Jurkat, Clone E6-1 (cell line): ENCODE data around the gene PEX12.
"Not testable (repeated sequence)": the region's sequence is repeated elsewhere in the genome, so short reads cannot be mapped to it uniquely, and the experiment has no call there.

Experiments used
- DNase-seq: peaks from one replicate; pipeline ENCODE4 v3.0.0-alpha.2; 2011; ENCODE audit warnings: low read depth, low spot score
- H3K4me3 ChIP-seq: 2 replicates; pipeline ENCODE4 v1.5.1; 2011; ENCODE audit warnings: mild to moderate bottlenecking, low read length, control low read depth, moderate library complexity

The PEX12 gene

DNA sequence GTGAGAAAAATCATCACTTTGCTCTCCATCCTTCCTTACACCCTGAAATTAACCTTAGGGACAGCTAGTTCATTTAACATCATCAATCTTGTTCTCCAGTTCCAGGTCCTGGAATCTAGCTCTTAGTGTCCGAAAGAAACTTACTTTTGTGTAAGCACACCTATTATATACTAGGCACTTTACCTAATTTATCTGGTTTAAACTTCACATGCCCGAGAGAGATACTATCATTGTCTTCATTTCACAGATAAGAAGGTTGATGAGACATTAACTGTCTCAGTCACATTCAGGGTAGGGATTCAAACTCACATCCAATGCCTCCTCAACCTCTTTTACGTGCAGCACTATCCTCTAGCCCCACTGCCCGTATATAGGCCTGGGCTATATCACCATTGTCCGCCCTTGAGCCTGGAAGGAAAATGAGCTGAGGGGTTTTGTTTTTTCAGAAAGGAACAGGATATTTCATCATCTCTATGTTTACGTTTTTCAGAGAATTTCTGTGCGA lies 8.2 kb upstream of the PEX12 start:
- DNase-seq = no peak
- H3K4me3 ChIP-seq = peak overlapping the region; percentile 97

DNA sequence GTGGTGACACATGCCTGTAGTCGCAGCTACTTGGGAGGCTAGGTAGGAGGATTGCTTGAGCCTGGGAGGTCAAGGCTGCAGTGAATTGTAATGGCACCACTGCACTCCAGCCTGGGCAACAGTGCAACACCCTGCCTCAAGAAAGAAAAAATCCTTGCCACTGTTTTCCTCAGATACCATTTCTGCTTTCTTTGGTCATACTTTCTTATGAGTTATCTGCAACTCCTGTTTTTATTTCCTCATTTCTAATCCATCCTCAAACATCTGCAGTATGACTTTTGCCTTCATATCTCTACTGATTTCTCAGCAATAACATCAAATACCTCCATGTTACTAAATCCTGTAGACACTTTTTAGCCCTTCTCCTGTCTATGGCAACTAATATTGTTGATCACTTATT lies 5.7 kb upstream of the PEX12 start:
- no peak overlapping the region for H3K4me3 ChIP-seq
- DNase-seq = no peak

DNA sequence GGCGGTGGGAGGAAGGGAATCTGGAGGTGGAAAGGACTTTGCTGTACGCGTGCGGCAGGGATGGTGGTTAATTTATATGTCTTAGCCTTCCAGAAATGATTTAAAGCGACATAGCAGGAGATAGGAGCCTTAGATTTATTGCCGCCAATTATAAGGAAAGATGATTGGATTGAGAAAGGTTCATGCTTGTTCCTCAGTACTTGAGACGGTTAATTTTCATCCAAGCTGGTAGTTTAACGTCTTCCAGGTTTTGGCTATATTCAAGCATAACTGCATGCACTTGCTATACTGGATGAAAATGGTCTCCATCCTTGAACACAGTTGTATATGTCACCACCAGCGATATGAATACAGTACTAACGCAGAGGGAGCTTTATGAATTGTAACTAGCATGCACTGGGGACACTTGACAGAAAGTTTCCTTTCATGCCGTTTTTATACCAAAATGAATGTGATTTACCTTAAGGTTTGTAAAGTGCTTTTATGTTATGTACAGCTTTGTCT lies 610 bp upstream of the PEX12 start:
- H3K4me3 ChIP-seq = peak overlapping the region; percentile 90
- DNase-seq = no peak

DNA sequence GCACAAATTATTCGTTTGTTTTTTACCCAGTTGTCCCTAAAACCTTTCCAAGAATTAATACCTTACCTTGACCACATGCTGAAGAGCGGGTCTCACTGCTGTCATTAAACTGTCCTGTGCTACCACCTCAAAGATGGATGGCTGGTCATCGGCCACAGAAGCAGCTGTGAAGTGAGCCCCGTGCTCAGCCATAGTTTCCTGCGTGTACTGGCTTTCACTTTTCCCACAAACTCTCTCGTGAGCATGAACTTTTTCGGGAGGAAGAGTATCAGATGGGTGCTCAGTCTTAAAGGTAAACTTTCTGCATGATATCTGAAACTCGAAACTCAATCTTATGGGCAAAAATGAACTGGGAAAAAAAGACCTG lies 558 bp downstream of the PEX12 start:
- DNase-seq = no peak
- H3K4me3 ChIP-seq = peak overlapping the region; percentile 90

DNA sequence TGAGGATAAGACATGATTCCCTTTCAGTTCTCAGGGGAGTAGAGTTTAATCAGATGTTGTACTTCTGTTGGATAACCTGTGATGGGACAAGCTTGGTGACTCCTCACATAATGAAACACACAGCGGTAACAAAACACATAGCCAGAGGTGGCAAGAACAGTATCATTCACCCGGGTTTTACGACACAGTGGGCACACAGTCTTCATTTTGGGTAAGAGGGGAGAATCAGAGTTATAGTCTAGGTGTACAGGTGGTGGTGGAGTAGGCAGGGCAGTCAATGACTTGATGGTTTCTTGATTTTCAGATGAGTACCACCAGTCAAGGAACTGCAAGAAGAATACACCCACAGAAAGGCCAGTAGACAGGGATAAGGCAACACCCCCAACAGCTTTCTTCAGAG lies 2.6 kb downstream of the PEX12 start:
- DNase-seq = no peak
- no peak overlapping the region for H3K4me3 ChIP-seq

DNA sequence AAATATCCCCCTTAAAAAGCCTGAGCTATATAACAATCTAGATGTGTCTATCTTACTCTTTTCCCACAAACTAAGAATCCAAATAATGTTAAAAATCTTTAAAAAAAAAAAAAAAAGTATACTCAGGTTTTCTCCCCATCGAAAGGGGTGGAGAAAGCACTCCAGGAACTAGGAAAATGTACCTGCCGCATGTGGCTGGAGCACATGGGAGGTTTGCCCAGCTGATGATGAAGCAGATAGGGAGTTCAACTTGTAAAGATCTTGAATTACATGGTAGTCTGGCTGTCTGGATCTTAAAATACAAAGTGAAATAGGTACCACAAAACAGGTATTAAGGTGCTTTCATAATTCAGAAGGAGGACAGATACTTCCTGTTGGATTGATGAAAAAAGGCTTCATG lies 9.0 kb downstream of the PEX12 start:
- no peak for DNase-seq

DNA sequence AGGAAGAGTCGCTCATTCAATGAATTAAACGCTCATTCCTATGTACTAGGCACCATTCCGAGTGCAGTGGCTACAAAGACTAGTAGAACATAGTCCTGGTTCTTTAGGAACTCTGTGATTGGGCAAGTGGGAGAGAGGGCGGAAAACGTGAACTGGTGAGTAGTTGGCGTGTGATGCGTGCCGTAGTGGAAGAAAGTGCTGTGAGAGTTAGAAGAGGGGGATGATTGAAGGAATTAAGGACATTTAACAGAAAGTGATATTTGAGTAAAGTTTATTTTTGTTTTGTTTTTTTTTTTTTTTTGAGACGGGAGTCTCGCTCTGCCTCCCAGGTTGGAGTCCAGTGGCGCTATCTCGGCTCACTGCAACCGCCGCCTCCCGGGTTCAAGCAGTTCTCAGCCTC lies 9.8 kb downstream of the PEX12 start:
- no peak for DNase-seq
- peak overlapping the region; percentile 99 for H3K4me3 ChIP-seq

More for the DNA sequence above, 9.0 kb downstream of the PEX12 start:
- H3K4me3 ChIP-seq = no peak overlapping the region

DNA sequence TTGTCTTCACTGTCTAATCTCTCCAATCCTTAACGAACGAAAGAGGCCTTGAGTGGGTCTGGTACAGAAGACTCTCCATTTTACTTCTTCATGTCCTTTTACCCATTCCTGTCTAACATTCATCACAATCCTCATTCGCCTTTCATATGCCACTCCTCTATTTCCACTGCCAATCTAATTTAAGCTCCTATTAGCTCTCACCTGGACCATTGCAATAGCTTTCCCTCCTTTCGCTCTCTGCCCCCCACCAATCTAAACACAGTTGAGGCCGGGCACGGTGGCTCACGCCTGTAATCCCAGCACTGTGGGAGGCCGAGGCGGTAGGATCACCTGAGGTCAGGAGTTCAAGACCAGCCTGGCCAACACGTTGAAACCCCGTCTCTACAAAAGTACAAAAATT lies 11.4 kb downstream of the PEX12 start:
- peak overlapping the region; percentile 99 for H3K4me3 ChIP-seq
- DNase-seq = no peak

DNA sequence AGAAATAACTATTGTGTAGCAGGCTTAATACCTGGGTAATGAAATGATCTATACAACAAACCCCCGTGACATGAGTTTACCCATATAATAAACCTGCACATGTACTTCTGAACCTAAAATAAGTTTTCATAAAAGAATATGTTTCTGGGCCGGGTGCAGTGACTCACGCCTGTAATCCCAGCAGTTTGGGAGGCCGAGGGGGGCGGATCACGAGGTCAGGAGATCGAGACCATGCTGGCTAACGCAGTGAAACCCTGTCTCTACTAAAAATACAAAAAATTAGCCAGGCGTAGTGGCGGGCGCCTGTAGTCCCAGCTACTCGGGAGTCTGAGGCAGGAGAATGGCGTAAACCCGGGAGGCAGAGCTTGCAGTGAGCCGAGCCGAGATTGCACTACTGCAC lies 15.2 kb downstream of the PEX12 start:
- not testable (repeated sequence) for H3K4me3 ChIP-seq, DNase-seq

DNA sequence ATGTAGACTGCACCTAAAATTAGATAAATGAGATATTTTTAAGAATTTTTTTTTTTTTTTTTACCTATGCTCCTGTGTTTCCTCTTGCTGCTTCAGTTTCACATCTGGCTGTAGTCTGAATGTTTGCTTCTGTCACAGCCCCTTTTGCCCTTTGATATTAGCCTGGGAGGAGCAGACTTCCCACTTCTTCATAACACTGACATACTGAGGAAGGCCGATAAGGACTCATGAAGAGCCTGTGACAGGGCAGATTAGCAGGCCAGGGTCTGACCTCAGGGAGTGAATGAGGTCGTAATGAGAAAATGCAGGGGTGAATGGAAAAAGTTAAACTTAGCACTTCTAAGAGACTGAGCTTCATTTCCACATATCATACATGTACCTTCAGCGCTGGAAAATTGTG lies 17.7 kb downstream of the PEX12 start, which contains the start of gene SLFN14:
TSS of gene SLFN14 (minus strand) at position 117 of the 400 bp plus-strand sequence. CDS start 2,757 bp downstream, outside the sequence.
- DNase-seq = no peak
- no peak within 1 kb of the TSS for H3K4me3 ChIP-seq

DNA sequence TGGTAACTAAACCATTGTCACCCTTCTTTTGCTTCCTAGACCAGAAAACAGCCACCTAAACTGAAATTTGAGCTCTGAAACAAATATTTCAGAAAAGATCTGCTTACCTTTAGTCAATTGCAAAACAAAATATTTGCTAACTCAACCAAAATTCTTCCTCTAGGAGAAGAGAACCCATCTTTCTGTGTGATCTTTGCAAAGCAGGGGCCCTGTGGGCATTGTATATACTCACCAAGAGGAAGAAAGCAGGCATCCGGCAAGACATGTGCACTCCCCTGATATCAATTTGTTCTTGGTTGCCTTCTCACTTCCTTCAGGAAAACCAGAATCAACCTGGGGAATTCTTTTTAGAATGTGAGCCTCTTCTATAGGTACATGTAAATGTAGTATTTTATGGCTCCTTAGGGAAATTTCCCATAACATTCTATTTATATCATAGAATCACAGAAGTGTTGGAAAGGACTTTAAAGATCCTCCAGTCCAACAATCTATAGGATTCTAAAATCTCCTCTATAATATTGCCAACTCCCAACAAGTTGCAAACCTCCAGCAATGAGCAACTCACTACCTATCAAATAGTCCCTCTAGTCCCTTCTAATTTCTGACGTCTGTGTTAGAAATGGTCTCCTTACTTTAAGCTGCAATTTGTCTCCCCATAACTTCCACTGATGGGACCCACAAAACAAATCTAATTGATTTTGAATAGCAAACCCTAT lies 18.7 kb downstream of the PEX12 start:
- DNase-seq = no peak
- H3K4me3 ChIP-seq = no peak overlapping the region

DNA sequence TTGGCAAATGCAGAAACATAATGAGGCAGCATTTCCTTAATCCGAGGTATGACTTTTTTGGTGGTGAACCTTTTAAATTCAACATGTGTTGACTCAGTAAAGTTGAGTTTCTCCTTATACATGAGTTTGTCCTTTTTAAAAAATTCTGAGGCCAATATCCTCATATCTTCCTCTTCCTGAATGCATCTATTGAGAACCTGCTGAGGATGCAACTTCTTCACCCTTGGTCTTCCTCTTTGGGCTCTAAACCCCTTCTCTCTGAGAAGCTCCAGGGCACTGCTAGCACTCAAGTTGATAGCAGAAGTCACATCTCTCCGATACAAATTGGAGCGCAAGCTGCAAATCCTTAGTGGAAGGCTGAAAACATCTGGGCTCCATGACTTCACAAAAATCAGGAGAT lies 21.0 kb downstream of the PEX12 start:
- H3K4me3 ChIP-seq = no peak overlapping the region
- no peak for DNase-seq

DNA sequence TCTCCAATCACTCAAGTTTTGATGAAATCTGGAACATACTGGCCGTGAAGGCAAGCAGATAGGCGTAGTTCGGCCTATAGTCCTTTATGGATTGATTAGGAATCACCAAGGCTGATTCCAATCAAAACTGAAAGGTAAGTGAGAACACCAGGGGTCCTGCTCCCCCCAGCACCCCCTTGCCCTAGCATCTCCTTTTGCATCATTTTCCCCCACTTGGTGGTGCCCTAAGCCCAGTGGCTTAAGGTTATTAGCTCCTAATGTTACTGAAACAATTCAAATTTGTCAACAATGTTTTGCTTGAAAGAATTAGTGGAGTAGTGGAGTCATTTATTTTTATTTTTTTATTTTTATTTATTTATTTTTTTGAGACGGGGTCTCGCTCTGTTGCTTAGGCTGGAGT lies 22.7 kb downstream of the PEX12 start:
- DNase-seq = no peak
- H3K4me3 ChIP-seq = no peak overlapping the region

DNA sequence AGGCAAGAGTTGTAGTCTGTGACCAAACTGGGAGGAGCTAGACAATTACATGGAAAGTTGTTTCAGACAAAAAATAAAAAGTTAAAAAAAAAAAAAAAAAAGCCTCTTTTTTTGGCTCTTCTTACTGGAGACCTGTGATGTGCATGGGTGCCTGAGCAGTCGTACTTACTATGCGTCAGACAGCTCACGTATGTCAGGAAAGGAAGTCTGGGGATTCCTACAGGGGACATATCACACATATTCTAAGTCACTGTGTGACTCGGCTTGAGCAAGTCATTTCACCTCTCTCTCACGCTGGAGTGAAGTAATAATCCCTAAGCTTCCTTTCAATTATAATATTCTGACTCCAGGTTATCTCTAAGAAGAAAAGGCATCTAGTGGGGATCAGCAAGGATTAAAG lies 23.7 kb downstream of the PEX12 start:
- no peak for DNase-seq
- H3K4me3 ChIP-seq = no peak overlapping the region

DNA sequence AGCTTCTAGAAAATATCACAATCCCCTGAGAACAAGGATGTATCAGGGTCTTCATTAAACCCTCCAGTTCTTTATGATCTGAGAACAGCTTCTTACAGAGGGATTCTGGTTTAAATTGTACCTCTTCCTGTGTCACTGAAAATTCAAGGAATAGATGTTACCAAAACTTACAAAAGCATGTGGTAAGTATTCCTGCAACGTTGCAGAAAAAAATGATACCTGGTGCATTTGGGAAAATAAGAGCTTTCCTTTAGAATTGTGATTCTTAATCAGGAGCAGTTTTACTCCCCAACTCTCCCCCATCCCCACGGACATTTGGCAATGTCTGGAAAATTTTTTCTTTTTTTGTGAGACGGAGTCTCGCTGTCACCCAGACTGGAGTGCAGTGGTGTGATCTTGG lies 25.1 kb downstream of the PEX12 start:
- no peak for DNase-seq
- no peak overlapping the region for H3K4me3 ChIP-seq

DNA sequence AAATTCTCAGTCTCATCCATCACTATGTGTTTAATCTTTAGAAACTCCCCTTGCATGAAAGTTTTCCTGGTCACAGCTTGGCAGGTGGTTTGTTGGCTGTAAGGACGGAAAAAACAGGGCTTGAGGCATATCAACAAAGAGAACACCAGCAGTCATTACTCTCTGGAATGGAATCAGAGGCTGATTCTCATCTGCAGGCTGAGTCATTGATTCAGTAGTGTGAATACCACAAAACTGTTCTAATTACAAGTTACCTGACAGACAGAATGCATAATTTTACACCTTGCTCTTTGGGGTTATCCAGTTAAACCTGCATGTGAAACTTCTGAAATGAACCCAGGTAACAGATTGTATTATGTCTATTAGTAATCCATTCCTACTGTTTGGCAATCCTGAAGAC lies 29.4 kb downstream of the PEX12 start:
- no peak overlapping the region for H3K4me3 ChIP-seq
- DNase-seq = no peak

DNA sequence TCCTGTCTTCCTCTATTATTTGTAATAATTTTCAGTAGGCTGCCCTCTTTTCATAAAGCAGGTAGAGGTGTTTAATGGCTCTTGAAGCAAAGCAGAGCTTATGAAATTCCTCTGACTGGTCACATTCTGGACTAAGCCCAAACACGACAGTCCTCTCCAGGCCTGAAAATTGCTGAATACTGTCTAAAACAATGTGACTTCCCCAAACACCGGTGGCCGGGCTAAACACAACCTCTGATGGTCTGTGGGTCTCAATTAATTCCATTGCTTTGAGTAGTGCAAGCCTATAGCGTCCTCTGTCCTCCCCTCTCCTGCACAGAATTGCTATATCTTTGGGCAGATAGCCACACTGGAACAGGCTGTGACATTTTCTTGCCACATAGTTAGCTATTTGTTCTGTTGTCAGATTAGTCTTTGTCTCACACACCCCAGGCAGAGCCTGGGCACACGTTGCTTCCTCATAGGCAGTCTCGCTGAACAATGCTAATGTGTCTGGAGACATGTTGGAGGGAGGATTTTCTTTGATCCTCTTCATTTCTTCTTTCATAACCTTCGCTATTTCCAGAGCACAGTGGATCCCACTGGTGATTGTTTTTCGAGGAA lies 30.1 kb downstream of the PEX12 start:
- H3K4me3 ChIP-seq = no peak overlapping the region
- DNase-seq = no peak

DNA sequence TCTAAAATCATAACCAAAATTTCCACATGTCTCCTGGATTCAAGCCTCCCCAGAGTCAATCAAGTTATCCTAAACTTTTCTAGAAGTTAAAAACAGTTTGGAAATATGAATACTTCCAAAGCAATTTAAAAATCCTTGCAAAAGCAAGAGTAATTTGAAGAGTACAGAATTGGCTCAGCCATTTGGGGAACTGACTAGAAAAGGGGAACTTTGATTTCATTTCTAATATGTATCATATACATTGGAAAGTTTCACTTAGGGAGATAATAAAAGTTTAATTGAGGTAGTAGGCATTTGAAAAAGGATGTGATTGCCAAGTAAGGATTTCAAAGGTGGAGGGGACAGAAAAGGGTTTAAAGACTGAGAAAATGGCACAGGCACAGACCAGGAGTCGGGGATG lies 31.9 kb downstream of the PEX12 start:
- H3K4me3 ChIP-seq = no peak overlapping the region
- DNase-seq = no peak

DNA sequence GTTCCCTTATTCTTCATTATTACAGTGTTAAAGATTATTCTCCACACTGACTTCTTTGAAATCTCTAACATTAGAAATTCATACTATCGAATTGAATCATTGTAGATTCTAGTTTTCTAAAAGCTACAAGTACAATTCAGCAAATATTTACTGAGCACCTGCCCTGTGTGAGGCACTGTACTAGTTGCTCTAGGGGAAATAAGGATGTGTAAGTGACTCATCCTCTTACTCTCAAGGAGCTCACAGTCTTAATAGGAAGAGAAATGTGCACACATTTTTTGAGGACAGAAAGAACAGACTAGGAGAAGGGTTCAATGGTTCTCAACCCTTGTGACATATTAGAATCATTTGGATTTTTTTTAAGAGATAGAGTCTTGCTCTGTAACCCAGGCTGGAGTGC lies 33.2 kb downstream of the PEX12 start:
- DNase-seq = no peak
- no peak overlapping the region for H3K4me3 ChIP-seq

DNA sequence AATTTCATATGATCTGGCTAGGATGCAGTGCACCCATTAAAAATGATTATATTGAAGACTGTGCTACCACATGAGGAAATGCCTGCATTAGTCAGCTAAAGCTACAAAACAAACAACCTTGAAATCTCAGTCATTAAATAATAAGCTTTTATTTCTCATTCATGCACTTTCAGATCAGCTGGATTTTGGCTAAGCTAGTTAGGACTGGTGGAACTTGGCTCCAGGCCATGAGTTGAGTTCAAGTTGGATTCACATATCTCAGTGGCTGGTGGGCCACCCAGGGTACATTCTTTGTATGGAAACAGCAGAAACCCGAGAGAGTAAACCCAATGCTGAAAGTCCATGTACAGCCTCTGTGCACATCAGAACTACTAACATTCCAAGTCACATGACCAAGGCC lies 34.5 kb downstream of the PEX12 start:
- DNase-seq = no peak
- H3K4me3 ChIP-seq = no peak overlapping the region

DNA sequence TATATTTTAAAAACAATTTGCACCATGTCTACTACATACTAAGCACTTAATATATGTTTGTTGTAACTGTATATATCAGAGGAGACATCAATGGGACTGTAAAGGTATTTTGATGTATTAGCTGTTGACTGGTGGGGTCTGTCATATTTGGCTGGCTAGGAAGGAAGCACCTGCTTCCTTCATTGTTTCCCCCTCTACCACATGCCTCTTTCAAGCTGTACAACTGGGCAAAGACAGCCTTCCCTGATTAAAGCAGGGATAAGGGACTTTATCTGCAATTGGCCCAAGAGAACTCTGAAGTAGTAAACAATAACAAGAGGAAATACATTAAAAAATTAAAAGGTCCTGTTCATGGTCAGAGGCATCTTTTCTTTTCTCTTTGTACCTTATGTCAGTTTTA lies 35.4 kb downstream of the PEX12 start:
- H3K4me3 ChIP-seq = no peak overlapping the region
- peak; percentile 61 for DNase-seq
